ENCODE results near the gene LHFPL6. TPM values are rescaled to one million over a fixed set of nuclear protein-coding genes. Genes with fewer than 3 reads are reported as not detected.

Gene LHFPL6
- total RNA-seq, 4 donors from 2014 or later: 1.8 to 14.2 (median 9.0) TPM

DNA sequence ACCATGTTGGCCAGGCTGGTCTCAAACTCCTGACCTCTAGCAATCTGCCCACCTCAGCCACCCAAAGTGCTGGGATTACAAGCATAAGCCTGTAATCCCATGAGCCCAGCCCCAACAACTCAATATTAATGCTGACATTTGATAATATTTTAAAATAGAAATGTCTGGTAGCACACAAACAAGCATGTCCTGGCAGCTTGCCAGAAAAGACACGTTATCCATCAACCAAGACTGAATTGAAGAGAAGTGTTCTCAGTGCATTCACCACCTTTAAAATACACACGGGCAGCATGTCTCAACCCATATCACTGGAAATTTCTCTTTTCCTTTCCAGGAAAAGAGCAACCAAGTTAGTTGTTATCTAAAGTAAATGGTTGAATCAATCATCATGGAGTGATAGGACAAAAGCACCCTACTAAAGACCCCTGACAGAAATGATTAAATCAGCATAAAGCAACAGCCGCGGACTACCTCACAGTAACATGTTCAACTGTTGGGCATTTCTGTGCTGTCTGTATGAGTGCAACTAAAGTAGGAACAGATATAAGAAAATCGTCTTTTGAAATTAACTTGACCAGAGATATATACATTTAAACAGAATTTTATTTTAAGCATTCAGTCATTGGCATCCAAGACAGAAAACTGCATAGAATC is 25.0 kb downstream of the LHFPL6 start:
- no peak overlapping the region for H3K4me3 ChIP-seq
- H3K27ac ChIP-seq: no peak overlapping the region
- H3K36me3 ChIP-seq: no peaks in the 10 kb centered on the region
- H3K4me1 ChIP-seq: no peaks in the 10 kb centered on the region
- H3K27me3 ChIP-seq: no peaks in the 10 kb centered on the region
- H3K9me3 ChIP-seq: no peaks in the 10 kb centered on the region
- no peak for TF ChIP-seq POLR2A (IDR thresholded peaks at IDR 0.05)
- TF ChIP-seq, protein P1, sequence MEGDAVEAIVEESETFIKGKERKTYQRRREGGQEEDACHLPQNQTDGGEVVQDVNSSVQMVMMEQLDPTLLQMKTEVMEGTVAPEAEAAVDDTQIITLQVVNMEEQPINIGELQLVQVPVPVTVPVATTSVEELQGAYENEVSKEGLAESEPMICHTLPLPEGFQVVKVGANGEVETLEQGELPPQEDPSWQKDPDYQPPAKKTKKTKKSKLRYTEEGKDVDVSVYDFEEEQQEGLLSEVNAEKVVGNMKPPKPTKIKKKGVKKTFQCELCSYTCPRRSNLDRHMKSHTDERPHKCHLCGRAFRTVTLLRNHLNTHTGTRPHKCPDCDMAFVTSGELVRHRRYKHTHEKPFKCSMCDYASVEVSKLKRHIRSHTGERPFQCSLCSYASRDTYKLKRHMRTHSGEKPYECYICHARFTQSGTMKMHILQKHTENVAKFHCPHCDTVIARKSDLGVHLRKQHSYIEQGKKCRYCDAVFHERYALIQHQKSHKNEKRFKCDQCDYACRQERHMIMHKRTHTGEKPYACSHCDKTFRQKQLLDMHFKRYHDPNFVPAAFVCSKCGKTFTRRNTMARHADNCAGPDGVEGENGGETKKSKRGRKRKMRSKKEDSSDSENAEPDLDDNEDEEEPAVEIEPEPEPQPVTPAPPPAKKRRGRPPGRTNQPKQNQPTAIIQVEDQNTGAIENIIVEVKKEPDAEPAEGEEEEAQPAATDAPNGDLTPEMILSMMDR (IDR thresholded peaks at IDR 0.05): no peak
- no peak for DNase-seq

DNA sequence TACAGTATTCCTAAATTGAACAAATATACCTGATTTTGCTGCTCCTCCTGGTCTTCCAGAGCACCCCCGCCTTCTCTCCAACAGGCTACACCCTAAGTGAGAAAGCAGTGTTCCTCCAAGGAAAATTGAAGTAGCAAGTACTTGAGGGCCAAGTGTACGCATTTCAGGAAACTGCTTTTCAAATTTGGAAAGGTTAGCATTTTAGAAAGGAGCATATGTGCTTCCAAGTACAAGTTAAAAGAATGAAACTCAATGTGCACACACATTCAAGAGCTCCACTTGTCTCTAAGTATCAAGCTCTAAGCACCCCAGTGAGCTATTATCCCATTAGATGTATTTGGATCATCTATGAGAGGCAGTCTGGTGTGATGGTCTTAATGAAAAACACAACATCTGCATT is 25.8 kb downstream of the LHFPL6 start:
- no peaks in the 10 kb centered on the region for H3K27me3 ChIP-seq
- no peak for TF ChIP-seq POLR2A (IDR thresholded peaks at IDR 0.05)
- TF ChIP-seq, protein P1 (IDR thresholded peaks at IDR 0.05): no peak
- no peak for DNase-seq
- no peak overlapping the region for H3K27ac ChIP-seq
- no peaks in the 10 kb centered on the region for H3K4me1 ChIP-seq
- H3K4me3 ChIP-seq: no peak overlapping the region
- H3K9me3 ChIP-seq: no peaks in the 10 kb centered on the region
- no peaks in the 10 kb centered on the region for H3K36me3 ChIP-seq

DNA sequence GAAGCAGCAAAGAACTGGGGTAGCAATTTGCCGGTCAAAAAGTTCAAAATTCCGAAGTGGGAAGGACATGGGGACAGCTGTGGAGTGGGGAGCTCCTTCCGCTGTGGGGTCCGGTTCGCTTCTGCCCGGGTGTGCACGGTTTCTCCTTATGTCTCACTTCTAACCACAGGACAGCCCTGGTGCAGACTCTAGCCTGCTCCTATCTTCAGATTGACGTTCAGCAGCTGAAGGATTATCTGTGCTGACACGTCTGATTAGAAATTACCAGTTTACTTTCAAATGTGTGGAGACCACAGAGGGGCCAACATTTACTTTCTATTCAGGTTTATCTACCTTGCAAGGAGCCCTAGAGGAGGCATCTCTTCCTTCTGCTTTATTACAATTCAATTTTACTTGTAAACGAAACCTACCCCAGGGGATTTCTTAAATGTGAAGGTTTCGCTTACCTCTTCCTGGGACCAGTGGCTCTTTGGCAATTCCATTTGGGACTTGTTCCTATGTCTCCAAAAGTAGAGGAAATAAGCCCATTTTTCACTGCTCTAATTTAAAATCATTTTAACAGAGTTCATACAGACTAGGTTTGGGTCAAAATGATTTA is 27.3 kb downstream of the LHFPL6 start:
- Histone ChIP-seq H3K27me3 (no peaks in the 10 kb centered on the region), H3K36me3 (no peaks in the 10 kb centered on the region), H3K9me3 (no peaks in the 10 kb centered on the region), H3K27ac (no peak overlapping the region), H3K4me1 (no peaks in the 10 kb centered on the region), H3K4me3 (no peak overlapping the region)
- no peak for DNase-seq
- TF ChIP-seq POLR2A (IDR thresholded peaks at IDR 0.05): no peak
- TF ChIP-seq, protein P1 (IDR thresholded peaks at IDR 0.05): no peak

- Histone ChIP-seq H3K4me1 (no peaks in the 10 kb centered on the region), H3K27ac (no peak overlapping the region), H3K4me3 (no peak overlapping the region), H3K36me3 (no peaks in the 10 kb centered on the region), H3K27me3 (no peaks in the 10 kb centered on the region), H3K9me3 (no peaks in the 10 kb centered on the region)
- TF ChIP-seq POLR2A (IDR thresholded peaks at IDR 0.05): no peak
- TF ChIP-seq, protein P1 (IDR thresholded peaks at IDR 0.05): no peak
- no peak for DNase-seq
Measured at GRCh38 chr13:39571502-39572092, 31.4 kb downstream of the LHFPL6 start.

DNA sequence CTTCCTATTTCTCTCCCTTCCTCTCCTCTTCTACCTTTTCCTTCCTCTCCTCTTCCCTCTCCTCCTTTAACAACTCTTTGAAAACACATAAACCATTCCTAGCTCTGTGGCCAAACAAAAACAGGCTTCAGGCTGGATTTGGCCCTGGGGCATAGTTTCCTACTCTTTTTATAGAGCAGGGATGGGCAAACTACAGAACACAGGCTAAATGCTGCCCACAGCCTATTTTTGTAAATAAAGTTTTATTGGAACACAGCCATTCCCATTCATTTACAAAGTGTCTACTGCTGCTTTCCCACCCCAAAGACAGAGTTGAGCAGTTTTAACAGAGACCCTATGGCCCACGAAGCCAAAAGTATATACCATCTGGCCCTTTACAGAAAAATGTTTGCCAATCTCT is 35.4 kb downstream of the LHFPL6 start:
- no peaks in the 10 kb centered on the region for H3K9me3 ChIP-seq
- no peaks in the 10 kb centered on the region for H3K36me3 ChIP-seq
- no peak overlapping the region for H3K27ac ChIP-seq
- no peaks in the 10 kb centered on the region for H3K27me3 ChIP-seq
- TF ChIP-seq, protein P1 (IDR thresholded peaks at IDR 0.05): no peak
- TF ChIP-seq POLR2A (IDR thresholded peaks at IDR 0.05): no peak
- H3K4me3 ChIP-seq: no peak overlapping the region
- no peaks in the 10 kb centered on the region for H3K4me1 ChIP-seq
- DNase-seq: no peak

All from Peyer's patch (tissue), 4 donors.